Measurements from ENCODE around the gene UNC93B1. TPM values are rescaled to one million over a fixed set of nuclear protein-coding genes. Genes with fewer than 3 reads are reported as not detected.

Gene UNC93B1
- total and polyA plus RNA-seq, 2 of the 13 experiments (the other 11 are each of a cell fraction or from before 2014, with no cell fraction given) = 8.8 to 18.9 TPM

DNA sequence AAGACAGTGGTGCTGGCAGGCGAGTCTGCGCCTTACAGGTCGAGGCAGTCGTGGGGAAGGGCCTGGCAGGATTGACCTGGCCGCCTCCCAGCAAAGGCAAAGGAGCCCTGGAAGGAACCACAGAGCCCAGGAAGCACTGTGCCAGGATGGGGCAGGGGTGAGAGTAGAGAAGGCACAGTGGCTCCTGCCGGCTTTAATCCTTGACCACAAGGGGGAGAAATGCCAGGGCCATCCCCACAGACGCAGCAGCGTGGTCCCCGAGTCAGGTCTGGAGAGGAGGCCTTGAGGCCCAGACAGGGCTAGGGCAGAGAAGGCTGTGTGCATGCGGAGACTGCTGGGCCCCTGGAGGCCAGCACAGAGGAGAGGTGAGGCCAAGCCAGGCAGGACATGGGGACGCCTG lies 16.7 kb upstream of the UNC93B1 start (continued):
- TF ChIP-seq, protein P1, sequence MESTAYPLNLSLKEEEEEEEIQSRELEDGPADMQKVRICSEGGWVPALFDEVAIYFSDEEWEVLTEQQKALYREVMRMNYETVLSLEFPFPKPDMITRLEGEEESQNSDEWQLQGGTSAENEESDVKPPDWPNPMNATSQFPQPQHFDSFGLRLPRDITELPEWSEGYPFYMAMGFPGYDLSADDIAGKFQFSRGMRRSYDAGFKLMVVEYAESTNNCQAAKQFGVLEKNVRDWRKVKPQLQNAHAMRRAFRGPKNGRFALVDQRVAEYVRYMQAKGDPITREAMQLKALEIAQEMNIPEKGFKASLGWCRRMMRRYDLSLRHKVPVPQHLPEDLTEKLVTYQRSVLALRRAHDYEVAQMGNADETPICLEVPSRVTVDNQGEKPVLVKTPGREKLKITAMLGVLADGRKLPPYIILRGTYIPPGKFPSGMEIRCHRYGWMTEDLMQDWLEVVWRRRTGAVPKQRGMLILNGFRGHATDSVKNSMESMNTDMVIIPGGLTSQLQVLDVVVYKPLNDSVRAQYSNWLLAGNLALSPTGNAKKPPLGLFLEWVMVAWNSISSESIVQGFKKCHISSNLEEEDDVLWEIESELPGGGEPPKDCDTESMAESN (CRISPR knock-in tag; conservative IDR thresholded peaks at IDR 0.05) = 0 out of 2 replicates have a peak, but pooled peaks have one; percentile 58
- TF ChIP-seq SALL1 (CRISPR knock-in tag; IDR thresholded peaks at IDR 0.05) = peak; percentile 45
- TF ChIP-seq ZNF441 (CRISPR knock-in tag; IDR thresholded peaks at IDR 0.05; ENCODE audit: borderline replicate concordance) = no peak
- TF ChIP-seq ZNF891 (CRISPR knock-in tag; IDR thresholded peaks at IDR 0.05) = no peak
- no peak for TF ChIP-seq ZNF75D (CRISPR knock-in tag; IDR thresholded peaks at IDR 0.05; ENCODE audit: borderline replicate concordance)
- TF ChIP-seq PCBP2 (optimal IDR thresholded peaks at IDR 0.05; ENCODE audit: low read depth, low read length, poor library complexity, severe bottlenecking) = no peak
- TF ChIP-seq CENPT (CRISPR knock-in tag; IDR thresholded peaks at IDR 0.05; ENCODE audit: low read depth) = no peak
- no peak for TF ChIP-seq AGO2 (optimal IDR thresholded peaks at IDR 0.05; ENCODE audit: low read depth, low read length)
- TF ChIP-seq, protein P2, sequence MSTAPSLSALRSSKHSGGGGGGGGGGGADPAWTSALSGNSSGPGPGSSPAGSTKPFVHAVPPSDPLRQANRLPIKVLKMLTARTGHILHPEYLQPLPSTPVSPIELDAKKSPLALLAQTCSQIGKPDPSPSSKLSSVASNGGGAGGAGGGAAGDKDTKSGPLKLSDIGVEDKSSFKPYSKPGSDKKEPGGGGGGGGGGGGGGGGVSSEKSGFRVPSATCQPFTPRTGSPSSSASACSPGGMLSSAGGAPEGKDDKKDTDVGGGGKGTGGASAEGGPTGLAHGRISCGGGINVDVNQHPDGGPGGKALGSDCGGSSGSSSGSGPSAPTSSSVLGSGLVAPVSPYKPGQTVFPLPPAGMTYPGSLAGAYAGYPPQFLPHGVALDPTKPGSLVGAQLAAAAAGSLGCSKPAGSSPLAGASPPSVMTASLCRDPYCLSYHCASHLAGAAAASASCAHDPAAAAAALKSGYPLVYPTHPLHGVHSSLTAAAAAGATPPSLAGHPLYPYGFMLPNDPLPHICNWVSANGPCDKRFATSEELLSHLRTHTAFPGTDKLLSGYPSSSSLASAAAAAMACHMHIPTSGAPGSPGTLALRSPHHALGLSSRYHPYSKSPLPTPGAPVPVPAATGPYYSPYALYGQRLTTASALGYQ (CRISPR knock-in tag; IDR thresholded peaks at IDR 0.05) = no peak
- TF ChIP-seq RBFOX2 (IDR thresholded peaks at IDR 0.05; ENCODE audit: low read depth, low read length) = no peak
- TF ChIP-seq, protein P3, sequence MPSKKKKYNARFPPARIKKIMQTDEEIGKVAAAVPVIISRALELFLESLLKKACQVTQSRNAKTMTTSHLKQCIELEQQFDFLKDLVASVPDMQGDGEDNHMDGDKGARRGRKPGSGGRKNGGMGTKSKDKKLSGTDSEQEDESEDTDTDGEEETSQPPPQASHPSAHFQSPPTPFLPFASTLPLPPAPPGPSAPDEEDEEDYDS (CRISPR knock-in tag; IDR thresholded peaks at IDR 0.05) = no peak
- peak; percentile 42; the same call in 1 of the 2 replicates for TF ChIP-seq ZNF777 (CRISPR knock-in tag; IDR thresholded peaks at IDR 0.05)
- TF ChIP-seq GATAD2A (CRISPR knock-in tag; IDR thresholded peaks at IDR 0.05) = no peak
- TF ChIP-seq SYNCRIP (IDR thresholded peaks at IDR 0.05; ENCODE audit: insufficient read depth, low read depth, low read length) = no peak
- no peak for TF ChIP-seq NR2C2 (CRISPR knock-in tag; IDR thresholded peaks at IDR 0.05; ENCODE audit: borderline replicate concordance)
- TF ChIP-seq ZBTB1 (CRISPR knock-in tag; IDR thresholded peaks at IDR 0.05; ENCODE audit: borderline replicate concordance) = no peak
- no peak for TF ChIP-seq ZNF101 (CRISPR knock-in tag; IDR thresholded peaks at IDR 0.05; ENCODE audit: borderline replicate concordance, low read depth)
- TF ChIP-seq ZNF749 (CRISPR knock-in tag; IDR thresholded peaks at IDR 0.05; ENCODE audit: borderline replicate concordance) = no peak
- no peak for TF ChIP-seq NFKBIZ (CRISPR knock-in tag; IDR thresholded peaks at IDR 0.05)
- TF ChIP-seq, protein P4, sequence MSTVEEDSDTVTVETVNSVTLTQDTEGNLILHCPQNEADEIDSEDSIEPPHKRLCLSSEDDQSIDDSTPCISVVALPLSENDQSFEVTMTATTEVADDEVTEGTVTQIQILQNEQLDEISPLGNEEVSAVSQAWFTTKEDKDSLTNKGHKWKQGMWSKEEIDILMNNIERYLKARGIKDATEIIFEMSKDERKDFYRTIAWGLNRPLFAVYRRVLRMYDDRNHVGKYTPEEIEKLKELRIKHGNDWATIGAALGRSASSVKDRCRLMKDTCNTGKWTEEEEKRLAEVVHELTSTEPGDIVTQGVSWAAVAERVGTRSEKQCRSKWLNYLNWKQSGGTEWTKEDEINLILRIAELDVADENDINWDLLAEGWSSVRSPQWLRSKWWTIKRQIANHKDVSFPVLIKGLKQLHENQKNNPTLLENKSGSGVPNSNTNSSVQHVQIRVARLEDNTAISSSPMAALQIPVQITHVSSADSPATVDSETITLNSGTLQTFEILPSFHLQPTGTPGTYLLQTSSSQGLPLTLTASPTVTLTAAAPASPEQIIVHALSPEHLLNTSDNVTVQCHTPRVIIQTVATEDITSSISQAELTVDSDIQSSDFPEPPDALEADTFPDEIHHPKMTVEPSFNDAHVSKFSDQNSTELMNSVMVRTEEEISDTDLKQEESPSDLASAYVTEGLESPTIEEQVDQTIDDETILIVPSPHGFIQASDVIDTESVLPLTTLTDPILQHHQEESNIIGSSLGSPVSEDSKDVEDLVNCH (CRISPR knock-in tag; IDR thresholded peaks at IDR 0.05) = no peak
- TF ChIP-seq RFX5 (IDR thresholded peaks at IDR 0.05; ENCODE audit: low read depth, low read length) = no peak
- TF ChIP-seq MZF1 (CRISPR knock-in tag; IDR thresholded peaks at IDR 0.05; ENCODE audit: borderline replicate concordance) = no peak
- TF ChIP-seq ATM (IDR thresholded peaks at IDR 0.05; ENCODE audit: borderline replicate concordance) = no peak
- TF ChIP-seq SMARCE1 (IDR thresholded peaks at IDR 0.05; ENCODE audit: borderline replicate concordance) = no peak
- no peak for TF ChIP-seq ZKSCAN1 (IDR thresholded peaks at IDR 0.05; ENCODE audit: low read length)
